Measurements from ENCODE around the gene TRIM69.

- TF ChIP-seq CTCF (IDR thresholded peaks at IDR 0.05; ENCODE audit: insufficient read depth, low read length) (no peak), POLR2AphosphoS5 (IDR thresholded peaks at IDR 0.05; ENCODE audit: low read depth) (no peak), REST (IDR thresholded peaks at IDR 0.05; ENCODE audit: insufficient replicate concordance, low read depth) (no peak), GABPA (IDR thresholded peaks at IDR 0.05; ENCODE audit: low read depth) (no peak), SPI1 (IDR thresholded peaks at IDR 0.05; ENCODE audit: borderline replicate concordance, low read depth) (no peak)
Measured at GRCh38 chr15:44796508-44796907, 60.2 kb downstream of the TRIM69 start.
